ENCODE results near the gene PIP4K2A. TPM values are rescaled to one million over a fixed set of nuclear protein-coding genes. Genes with fewer than 3 reads are reported as not detected.

Gene PIP4K2A
- total and polyA plus RNA-seq, 2 of the 8 experiments (the other 6 are each of a cell fraction or from before 2014, with no cell fraction given) = 19.0 to 60.9 TPM

DNA sequence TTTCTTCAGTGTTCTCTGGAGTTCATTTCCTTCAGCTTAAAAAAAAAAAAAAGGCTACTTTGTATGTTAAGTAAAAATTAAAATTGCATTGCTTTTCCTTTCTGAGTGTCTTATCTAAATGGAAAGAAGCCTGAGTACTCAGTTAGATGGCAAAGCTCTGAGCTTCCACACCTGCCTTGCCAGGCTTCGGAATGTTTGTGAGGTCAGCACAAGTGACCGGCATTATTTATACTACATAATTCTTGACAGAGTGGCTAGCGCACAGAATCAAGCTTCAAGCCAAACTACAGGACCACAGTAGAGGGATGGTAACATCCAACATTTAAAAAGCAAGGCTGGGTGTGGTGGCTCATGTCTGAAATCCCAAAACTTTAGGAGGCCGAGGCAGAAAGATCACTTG, 17.3 kb downstream of the PIP4K2A start (continued):
- TF ChIP-seq EP300 (IDR thresholded peaks at IDR 0.05; ENCODE audit: borderline replicate concordance in 1 of 2, low read depth in 2 of 2, low read length in 2 of 2) = no peak

Data from H1 (cell line).